ENCODE measurements around the gene DNM3.
A peak's percentile ranks its signal among the peaks of the same experiment; 100 is the strongest.
"Not testable (repeated sequence)": the region's sequence is repeated elsewhere in the genome, so short reads cannot be mapped to it uniquely, and the experiment has no call there.

Gene DNM3

DNA sequence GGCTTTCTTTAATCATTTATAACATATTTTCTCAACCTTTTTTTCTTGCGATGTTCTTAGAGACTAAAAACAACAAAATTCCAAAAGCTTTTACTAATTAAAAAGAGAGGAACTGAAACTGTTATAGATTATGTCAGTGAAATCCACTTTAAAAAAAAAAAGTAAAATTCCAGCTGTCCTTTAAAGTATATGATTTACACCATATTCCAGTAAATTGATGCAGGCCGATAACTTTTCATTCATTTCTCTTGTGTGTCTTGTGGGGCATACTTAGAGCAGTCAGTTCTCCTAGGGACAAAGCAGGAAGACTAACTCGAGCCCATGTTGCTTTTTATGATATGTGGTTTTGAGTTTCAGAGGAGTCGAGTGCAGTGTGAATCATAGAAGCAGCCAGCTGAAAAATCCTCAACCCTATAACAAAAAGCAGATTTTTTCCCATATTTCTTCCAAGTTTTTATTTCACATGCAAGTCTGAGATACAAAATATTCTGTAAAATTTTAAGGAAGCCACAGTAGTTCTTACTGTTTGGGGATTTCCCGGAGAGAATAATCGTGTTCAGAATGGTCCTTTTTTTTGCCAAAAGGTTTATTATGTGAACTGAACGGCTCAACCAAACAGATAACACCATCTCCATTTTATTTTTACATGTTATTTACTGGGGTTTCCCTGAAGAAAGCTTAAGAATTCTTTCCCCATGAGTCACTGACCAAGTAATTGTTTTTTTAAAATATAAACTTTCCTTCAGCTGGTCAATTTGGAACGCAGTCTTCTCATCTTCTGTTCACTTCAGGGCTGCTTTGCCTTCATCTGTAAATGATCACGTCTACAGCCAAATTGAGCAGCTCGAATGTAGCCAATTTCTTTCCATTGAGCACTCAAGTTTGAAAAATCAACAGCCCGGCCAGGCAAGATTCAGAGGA is 502.2 kb downstream of the DNM3 start:
- ATAC-seq = no peak

DNA sequence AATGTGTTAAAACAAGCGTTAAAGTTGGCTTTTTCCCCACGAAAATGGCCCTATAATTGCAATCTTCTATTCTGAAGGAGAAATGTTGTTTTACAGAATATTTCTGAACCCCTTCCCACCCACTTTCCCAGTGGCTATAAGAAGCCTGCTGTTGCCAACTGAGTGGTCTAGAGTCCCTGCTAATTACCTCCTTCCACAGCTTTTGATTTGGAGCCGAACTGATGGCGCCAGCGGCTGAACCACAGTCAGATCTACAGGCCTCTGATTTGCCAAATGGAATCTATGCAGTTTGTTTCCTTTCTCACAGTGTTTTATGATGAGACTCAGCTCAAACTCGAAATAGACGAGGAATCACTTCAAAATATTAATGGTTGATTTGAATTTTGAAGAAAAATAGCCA is 503.1 kb downstream of the DNM3 start:
- no peak for ATAC-seq

DNA sequence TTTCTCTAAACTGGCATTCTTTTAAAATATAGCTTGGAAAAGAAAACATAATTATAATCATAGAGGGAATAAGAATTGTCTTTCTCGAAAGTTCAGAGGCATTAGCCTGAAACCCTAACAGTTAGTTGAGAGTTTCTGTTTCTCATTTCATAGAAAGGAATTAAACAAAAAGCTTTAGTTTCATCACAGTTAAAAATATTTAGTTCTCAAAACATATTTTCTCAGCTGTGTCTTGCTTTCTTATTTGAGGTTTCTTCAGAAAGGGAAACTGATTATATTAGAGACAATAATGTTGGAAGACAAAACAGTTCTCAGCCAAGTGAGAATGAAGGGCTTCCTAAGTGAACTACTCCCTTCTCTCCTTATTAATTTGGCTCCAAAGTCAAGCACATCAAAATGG is 503.8 kb downstream of the DNM3 start:
- no peak for ATAC-seq

DNA sequence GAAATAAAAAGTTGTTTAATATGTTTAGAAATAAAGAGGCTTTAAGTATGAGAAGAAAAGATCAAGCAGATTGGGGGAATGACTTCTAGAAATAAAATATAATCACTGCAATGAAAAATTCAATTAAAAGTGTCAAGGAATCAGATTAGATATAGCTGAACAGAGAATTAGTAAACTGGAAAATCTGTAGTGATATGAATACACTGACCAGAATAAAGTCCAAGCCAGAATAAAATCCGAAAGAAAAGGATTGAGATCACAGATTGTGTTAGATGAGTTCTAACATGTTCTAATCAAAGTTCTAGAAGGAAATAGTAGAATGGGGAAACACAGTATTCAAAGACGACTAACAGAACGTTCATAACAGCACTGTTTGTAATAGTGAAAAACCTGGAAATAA is 506.1 kb downstream of the DNM3 start:
- no peak for ATAC-seq

DNA sequence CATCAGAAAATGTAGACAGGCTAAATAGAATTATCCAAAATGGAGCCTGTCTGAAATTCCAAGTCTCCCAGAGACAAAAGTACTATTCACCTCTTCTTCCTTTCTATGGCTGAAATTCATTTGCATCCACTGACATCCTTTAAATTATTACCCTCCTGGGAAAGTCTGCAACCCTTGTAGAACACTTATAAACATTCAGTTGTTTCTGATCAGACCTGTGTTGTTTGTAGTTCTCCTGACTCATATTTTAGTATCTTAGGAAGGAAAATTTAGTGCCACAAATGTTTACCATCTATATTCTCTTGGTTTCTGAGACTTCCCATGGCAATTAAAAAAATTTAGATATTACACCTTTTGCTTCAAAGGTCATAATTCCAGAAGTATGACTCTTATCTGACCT is 509.6 kb downstream of the DNM3 start:
- ATAC-seq = no peak

DNA sequence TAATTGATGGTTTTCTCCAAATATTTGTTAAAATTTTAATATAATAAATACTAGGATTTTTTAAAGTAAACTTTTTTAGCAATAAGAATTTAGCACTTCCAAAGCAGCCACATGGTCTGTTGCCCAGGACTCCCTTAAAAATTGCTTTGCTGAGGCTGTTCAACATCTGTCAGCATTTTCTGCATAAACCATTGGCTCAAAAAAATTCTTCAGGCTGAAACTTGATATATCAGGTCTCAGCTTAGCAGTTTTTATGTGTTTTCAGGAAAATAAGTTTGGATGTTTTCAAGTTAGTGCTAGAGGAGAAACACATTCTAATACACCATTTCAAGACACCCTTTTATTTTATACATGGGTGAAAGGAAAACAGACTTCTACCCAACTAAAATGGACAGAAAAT is 510.0 kb downstream of the DNM3 start:
- no peak for ATAC-seq

DNA sequence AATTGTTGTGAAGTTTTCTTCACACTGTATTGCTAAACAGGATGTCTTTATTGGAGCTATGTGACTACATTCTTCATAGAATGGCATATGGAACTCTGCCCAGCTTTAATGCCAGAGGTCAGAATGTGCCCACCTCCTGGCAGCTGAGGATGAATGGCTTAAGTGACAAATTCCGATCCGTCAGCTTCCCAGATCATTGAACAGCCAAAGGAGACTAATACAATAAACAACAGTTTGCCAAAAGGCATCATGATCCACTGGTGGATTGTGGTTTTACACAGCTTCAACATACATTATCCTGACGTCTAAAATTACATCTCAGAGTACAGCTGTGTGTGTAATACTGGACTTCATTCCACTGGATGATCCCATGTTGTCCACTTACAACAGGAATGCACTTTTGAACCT is 510.5 kb downstream of the DNM3 start:
- no peak for ATAC-seq

DNA sequence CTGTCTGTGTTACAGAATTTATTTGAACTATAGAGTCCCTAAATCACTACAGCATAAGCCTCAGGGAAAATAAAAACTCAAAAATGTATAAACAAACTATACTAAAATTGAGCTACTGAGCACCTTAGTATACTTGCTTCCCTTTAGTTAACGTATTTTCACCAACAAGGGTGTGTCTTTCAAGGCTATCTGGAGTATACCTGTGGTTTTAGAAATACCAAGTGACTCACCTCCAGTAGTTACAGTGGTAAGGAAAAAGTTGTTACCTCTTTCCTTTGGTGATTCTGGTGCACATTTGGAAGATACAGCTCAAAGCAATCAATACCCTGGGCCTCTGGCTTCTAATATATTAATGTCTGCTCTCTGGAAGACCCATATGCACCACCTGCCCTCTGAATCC is 511.1 kb downstream of the DNM3 start:
- ATAC-seq = peak in 1 of 2 donors; percentile 38

DNA sequence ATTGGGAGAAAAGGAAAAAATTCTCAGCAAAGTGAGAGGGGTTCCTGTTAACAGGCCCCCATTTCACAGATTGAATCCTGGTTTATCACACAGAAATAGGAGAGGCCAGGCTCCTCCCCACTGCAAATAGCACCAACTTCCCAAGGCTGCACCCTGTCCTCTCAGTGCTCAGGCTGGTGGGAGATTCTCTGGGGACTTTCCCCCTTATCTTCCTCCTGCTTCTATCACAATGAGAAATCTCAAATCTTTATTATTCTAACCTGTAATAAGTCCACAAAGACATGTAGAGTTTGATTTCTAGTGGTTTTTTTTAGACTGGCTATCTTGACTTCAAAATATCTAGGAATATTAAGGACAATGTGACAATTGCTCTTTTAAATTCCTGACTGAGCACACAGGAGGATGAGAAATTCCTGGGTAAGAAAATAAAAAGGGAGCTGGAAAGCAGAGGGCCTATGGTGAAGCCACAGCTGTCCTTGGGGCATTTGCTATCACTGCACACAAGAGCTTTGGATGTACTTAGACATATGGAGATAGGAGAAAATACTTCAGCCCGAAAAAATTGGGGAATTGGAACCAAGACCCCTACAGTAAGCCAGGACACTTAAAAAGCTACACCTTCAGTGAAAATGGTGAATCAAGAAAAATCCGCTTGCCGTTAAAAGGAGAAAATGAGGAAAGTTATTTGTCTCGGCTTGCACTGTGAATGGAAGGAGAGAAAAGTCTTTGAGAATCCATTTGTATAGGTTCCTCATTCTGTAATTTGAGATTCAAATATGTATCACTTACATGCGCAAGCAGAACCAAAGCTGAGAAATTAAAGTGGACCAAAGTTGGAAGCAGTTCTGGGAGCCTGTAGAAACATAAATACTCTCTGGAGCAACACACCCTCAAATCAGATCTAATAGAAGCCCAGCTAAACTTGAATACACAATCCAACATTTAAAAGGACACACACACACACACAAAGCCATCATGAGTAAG is 513.3 kb downstream of the DNM3 start:
- no peak for ATAC-seq

DNA sequence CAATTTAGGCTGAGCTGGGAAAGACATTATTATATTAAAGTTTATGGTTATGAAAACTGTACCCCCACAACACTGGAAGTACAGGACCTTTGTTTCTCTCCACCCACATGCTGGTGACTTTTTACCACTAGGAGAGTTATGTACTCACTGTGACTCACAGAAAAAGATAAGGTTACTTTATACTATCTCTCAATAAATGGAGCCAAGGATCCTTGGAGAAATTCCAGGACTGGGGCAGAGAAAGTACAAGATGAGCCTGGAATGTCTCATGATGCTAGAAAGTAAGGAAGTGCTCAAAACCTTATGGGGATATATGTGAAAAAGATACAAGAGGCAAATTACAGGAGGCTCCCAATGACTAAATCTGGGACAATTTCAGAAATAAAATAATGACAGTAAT is 515.3 kb downstream of the DNM3 start:
- no peak for ATAC-seq

DNA sequence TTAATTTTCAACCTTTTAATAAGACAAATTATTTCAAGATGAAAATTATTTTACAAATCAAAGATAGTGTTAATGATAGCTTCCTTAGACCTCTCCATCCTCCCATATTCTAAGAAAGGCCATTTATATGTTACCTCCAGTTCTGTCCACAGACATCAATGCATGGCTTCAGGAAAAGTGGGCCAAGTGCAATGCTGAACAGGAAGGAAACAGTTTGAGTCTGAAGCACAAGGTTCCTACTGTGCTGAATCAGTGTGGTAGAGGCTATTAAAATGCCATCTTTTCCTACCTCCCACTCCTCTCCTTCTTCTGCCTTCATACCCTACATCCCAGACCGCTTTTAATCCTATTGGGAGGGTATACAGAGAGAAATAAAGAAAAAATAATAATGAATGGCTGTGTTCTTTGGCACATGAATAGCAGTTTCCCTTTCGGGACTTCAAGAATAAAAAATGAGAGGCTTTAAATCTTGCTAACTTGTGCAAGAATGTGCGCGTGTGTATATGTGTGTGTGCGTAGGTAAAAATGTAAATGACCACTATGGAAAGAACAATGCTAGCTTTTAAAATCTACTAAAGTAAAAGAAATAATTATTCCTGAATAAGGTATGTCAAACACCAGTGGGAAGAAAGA is 516.6 kb downstream of the DNM3 start:
- ATAC-seq = no peak

DNA sequence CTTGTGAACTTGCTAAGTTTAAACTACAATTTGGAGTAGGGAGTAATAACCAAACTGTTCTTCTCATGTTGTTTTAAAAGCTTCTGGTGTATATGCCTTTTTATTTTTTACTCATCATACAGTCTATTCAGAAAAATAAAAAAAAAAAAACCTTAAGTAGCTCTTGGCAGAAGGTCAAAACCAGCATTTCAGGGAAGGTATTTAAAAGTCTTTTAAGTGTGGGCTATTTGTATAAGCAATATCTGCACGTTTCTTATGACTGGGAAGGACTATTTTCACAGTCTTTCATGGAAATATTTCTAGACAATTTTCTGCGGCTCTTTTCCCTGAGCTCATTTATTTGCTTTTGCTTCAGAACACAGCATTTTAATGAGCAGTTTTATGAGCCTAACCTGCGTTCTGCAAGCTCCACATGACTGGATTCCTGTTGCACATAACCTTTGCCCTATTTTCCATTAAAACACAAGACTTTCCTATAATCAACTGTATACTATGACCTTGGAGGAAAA is 518.2 kb downstream of the DNM3 start:
- no peak for ATAC-seq

DNA sequence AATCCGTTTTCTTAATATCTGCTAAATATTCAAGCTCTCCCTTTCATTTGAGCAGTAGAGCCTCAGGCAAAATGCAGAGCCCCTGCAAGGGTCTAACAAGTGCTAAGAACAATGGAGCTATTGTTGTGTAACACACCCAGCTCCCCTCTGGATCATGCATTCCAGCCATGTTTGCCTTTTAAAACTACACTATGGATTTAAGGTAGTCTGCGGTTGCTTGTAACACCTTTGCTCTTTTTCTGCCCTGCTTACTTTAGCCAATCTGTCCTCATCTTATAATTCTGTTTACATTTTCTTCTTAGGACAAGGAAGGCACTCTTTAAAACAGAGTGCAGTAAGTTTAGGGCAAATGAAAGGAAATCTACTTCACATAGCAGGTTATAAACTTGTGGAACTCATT is 519.2 kb downstream of the DNM3 start:
- no peak for ATAC-seq

DNA sequence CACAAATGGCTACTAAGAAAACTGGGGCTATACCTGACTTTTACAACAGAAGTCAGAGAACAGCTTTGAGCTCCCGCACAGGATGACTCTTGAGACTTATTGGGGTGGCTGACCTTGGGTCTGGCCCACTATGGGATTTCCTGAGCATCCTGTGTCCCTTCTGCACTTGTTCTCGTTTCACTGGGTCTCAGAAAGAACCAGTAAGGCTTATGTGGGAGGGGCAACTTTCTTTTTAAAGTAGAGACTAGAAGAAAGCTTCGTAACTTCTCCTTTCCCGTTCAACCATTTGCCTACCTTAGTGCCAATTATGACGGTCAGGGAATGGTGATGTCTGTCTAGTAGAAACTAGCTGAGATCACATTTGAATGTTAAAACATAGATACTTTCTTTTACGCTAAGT is 519.7 kb downstream of the DNM3 start:
- no peak for ATAC-seq

DNA sequence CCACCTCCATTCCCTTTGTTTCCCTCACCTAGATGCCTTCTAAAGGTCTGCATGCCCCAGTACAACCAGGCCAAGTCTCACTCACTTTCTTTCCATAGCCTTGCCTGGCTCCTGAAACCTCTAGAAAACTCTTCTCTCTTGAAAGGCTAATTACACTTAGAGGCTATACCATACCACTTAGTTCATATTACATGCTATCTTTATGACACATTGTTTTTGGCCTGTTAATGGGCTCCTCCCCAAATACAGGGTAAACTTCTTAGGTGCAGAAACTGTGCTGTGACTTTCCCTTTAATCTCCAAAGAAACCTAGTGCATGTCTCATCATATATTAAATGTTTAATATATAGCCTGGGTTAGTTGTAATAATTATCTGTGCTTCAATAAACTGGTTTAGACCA is 522.6 kb downstream of the DNM3 start:
- no peak for ATAC-seq

DNA sequence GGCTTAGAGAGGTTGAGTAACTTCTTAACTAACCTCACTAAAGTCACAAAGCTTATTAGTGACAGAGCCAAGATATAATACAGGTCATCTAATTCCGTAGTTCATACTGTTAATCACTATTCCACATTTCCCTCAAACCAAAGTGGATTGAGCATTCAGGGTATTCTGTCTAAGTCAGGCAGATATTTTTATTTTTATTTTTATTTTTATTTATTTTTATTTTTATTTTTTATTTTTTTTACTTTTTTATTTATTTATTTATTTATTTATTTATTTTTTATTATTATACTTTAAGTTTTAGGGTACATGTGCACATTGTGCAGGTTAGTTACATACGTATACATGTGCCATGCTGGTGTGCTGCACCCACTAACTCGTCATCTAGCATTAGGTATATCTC is 530.3 kb downstream of the DNM3 start:
- ATAC-seq = not testable (repeated sequence)

DNA sequence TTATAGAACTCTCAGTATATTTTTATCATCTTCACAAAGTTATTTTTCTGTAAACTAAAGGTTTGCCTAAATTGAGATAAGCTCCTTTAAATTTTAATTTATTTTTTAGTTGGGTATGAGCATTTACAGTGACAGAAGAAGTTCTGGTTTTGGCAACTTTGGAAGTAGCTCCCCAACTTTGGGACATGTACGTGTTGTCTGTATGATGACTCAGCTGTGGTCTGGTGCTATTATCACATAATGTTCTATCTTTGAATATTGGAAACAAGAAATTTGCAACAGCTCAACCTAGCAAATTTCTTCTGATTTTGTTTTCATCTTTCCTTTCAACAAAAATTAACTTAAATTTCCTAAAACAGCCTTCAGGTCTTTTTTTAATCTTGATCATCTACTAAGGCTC is 532.6 kb downstream of the DNM3 start:
- ATAC-seq = no peak

DNA sequence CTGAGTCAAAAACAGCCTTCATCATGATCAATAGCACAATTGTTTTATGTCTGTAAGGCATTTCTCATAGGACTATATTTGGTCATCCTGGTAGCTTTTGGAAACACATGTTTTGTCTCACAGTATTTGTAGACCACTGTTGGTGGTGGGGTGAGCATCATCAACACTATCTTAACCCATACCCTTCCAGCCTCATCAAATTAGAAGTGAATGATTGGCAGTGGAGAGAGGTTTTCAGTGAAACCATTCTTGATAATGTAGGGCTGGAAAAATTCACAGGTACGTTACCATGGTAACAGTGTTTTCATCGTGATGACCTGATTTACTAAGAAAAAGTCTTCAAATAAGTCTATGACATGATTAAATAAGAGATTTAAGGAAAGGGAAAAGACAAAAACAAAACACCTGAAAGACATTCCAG is 533.9 kb downstream of the DNM3 start:
- peak; percentile 63 to 90 for ATAC-seq

DNA sequence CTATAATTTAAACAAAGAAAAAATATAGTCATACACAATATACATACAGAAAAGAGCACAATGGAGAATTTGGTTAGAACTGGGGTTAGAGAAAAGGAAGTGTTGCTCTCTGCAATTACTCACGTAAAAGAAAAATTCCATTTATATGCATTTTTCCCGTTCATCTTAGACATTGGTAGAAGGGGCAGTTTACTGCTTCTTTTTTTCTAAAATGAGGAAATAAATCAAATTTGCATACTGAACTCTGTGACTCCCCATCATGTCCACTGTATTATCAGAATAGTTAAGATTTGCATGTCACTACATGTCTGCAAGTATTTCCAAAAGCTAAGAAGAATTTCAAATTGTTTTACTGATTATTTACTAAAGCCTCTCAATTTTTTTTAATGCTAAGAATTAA is 535.1 kb downstream of the DNM3 start:
- no peak for ATAC-seq

DNA sequence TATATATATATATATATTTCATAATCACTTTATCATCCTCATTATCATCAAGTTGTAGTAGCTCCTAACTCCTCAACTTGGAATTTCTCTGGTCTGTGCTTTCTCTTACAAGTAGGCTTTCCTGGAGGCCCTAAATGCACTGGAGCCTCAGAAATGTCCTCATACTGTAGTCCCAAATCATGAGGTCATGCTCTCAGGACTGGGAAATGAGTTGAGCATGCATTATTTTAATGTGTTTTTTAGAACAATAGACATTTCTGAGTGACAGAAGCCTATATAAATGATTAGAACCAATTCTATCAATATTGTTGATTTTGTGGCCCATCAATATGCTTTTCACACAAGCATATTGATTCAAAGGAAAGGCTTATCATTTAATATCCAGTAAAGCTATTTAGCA is 536.3 kb downstream of the DNM3 start:
- no peak for ATAC-seq

DNA sequence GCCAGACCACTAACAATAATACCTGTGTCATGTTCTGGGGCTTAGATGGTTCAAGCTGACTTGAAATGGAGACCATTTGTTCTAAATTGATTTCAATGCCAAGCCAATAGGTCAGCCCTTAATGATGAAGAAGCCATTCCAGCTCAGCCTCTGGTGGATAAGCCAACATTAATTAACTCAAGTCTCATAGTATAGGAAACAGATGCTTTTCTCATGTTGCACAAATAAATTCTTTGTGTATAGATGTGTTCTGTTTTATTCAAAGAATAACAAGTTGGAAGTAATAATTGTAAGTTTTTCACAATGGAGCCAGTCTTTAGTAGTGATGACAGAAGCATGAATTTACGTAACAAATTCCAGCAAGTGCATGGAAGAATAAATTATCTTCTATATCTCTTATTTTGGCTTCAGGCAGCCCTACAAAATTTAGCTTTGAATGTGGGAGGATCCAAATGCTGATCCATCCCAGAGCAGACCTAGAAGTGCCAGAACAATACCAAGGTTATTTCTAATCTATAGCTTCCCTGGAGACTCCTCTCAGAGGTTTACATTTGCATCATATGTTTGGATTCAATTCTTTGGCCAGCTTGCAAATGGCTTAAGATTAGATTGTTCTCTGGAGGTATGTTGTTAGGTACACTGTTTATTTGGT is 536.9 kb downstream of the DNM3 start:
- no peak for ATAC-seq
